Measurements from ENCODE around the gene UMODL1. TPM values are rescaled to one million over a fixed set of nuclear protein-coding genes. Genes with fewer than 3 reads are reported as not detected.

The UMODL1 gene
- total and polyA plus RNA-seq, 2 donors (not counting 1 experiment from before 2014, with no cell fraction given): not detected

DNA sequence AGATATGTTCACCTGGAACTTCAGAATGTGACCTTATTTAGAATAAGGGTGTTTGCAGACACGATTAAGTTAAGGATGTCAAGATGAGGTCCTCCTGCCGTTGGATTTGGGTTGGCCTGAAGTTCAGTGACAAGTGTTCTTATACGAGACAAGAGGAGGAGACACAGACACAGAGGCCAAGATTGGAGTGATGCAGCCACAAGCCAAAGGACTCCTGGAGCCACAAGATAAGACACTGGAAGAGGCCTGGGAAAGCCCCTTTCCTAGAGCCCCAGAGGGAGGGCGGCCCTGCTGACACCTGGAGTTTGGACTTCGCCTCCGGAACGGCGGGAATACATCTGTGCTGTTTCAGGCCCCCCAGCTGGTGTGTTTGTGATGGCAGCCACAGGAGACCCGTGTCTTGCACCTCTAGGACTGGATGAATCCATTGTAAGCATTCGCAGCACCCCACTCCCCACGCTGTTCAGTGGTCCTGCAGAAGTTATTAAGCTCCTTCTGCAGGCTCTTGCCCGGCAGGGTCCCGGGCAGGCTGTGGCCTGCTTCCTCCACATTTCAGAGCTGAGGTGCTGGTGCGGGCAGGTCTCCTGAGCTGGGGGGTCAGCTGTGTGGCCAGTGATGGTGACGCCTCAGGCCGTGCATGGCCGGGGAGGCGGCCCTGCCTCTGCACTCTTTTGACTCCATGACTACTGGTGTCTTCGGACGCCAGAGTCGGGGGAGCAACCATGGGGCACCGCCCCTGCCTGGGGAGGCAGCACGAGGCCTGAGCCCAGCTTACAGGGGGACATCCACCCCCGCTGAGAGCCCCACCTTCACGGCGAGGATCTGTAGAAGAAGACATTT lies 34.6 kb downstream of the UMODL1 start:
- Histone ChIP-seq H3K27ac (ENCODE audit: insufficient read depth, low read length) (no peak overlapping the region), H3K27me3 (ENCODE audit: control insufficient read depth, insufficient read depth, low read length) (no peaks in the 10 kb centered on the region)
- no peak for DNase-seq (ENCODE audit: low read depth in 2 of 2)

GRCh38 chr21:42106425-42106824 lies 35.3 kb downstream of the UMODL1 start:
- H3K36me3 ChIP-seq (ENCODE audit: control insufficient read depth, insufficient read depth, low read length): no peaks in the 10 kb centered on the region
- H3K9me3 ChIP-seq (ENCODE audit: control insufficient read depth, insufficient read depth, low read depth, low read length): no peaks in the 10 kb centered on the region
- no peak for DNase-seq (ENCODE audit: low read depth in 2 of 2)
- no peaks in the 10 kb centered on the region for H3K27me3 ChIP-seq (ENCODE audit: control insufficient read depth, insufficient read depth, low read length)
- H3K27ac ChIP-seq (ENCODE audit: insufficient read depth, low read length): no peak overlapping the region
- no peak overlapping the region for H3K4me2 ChIP-seq (ENCODE audit: extremely low read depth, insufficient read depth, low read length)
- H3K4me3 ChIP-seq (replicated peaks in 1 of 4; ENCODE audit: control extremely low read depth in 1 of 4, insufficient read depth in 1 of 4, low read depth in 3 of 4, low read length in 4 of 4): no peak overlapping the region
- H3K4me1 ChIP-seq (ENCODE audit: control insufficient read depth, extremely low read depth, insufficient read depth, low read length): no peaks in the 10 kb centered on the region
- H4K20me1 ChIP-seq (ENCODE audit: control insufficient read depth, extremely low read depth, insufficient read depth, low read length): no peaks in the 10 kb centered on the region
- H3K9ac ChIP-seq (ENCODE audit: insufficient read depth, low read length): no peak overlapping the region
- no peaks in the 10 kb centered on the region for H3K79me2 ChIP-seq (ENCODE audit: control insufficient read depth, insufficient read depth, low read length)
- H2AFZ ChIP-seq (ENCODE audit: low read length): no peak overlapping the region
- TF ChIP-seq EZH2 (IDR thresholded peaks at IDR 0.05; ENCODE audit: low read length, missing control alignments): no peak
- TF ChIP-seq, protein P1, sequence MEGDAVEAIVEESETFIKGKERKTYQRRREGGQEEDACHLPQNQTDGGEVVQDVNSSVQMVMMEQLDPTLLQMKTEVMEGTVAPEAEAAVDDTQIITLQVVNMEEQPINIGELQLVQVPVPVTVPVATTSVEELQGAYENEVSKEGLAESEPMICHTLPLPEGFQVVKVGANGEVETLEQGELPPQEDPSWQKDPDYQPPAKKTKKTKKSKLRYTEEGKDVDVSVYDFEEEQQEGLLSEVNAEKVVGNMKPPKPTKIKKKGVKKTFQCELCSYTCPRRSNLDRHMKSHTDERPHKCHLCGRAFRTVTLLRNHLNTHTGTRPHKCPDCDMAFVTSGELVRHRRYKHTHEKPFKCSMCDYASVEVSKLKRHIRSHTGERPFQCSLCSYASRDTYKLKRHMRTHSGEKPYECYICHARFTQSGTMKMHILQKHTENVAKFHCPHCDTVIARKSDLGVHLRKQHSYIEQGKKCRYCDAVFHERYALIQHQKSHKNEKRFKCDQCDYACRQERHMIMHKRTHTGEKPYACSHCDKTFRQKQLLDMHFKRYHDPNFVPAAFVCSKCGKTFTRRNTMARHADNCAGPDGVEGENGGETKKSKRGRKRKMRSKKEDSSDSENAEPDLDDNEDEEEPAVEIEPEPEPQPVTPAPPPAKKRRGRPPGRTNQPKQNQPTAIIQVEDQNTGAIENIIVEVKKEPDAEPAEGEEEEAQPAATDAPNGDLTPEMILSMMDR (conservative IDR thresholded peaks at IDR 0.05 in 1 of 2, IDR thresholded peaks at IDR 0.05 in 1 of 2; ENCODE audit: low read depth in 1 of 2, low read length in 2 of 2): no peak

More for the DNA sequence above, 34.6 kb downstream of the UMODL1 start:
- no peaks in the 10 kb centered on the region for H3K4me1 ChIP-seq (ENCODE audit: control insufficient read depth, extremely low read depth, insufficient read depth, low read length)
- H3K9ac ChIP-seq (ENCODE audit: insufficient read depth, low read length): no peak overlapping the region
- no peaks in the 10 kb centered on the region for H4K20me1 ChIP-seq (ENCODE audit: control insufficient read depth, extremely low read depth, insufficient read depth, low read length)
- H3K79me2 ChIP-seq (ENCODE audit: control insufficient read depth, insufficient read depth, low read length): no peaks in the 10 kb centered on the region
- H3K36me3 ChIP-seq (ENCODE audit: control insufficient read depth, insufficient read depth, low read length): no peaks in the 10 kb centered on the region
- no peak overlapping the region for H3K4me3 ChIP-seq (replicated peaks in 1 of 4; ENCODE audit: control extremely low read depth in 1 of 4, insufficient read depth in 1 of 4, low read depth in 3 of 4, low read length in 4 of 4)
- no peaks in the 10 kb centered on the region for H3K9me3 ChIP-seq (ENCODE audit: control insufficient read depth, insufficient read depth, low read depth, low read length)
- no peak for TF ChIP-seq EZH2 (IDR thresholded peaks at IDR 0.05; ENCODE audit: low read length, missing control alignments)
- TF ChIP-seq, protein P1 (conservative IDR thresholded peaks at IDR 0.05 in 1 of 2, IDR thresholded peaks at IDR 0.05 in 1 of 2; ENCODE audit: low read depth in 1 of 2, low read length in 2 of 2): no peak
- H3K4me2 ChIP-seq (ENCODE audit: extremely low read depth, insufficient read depth, low read length): no peak overlapping the region
- H2AFZ ChIP-seq (ENCODE audit: low read length): no peak overlapping the region

DNA sequence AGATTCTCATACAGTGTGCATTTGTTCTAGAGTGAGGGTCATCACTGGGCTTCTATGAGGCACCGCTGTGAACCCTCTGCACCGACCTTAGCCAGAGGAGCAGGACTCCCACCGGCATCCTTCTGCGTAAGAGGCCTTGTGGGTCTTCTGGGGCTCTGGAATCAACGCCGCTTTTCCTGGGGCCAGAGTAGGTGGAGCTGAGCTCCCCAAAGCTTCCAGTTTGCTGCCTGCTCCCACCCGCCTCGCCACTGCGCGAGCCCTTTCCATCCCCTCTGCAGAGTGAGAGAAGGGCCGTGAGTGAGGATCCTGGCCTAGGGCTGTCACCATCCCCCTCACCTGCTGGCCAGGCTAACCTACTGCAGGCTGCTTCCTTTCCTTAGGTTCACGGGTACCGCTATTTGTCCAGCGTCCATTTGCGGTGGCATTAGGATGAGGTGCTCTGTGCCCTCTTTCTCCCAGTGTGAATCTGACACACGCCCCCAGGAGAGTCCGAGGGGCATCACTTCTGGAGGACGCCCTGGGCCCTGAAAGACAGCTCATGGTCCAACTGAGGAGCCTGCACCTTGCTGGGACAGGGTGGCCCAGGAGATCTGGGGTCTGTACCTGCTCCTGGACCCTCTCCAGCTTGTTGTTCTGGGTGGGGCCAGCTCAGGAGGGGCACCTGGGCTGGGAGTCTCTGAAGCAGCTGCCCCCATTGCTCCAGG lies 36.2 kb downstream of the UMODL1 start:
- H2AFZ ChIP-seq (ENCODE audit: low read length): no peak overlapping the region
- H3K9ac ChIP-seq (ENCODE audit: insufficient read depth, low read length): no peak overlapping the region
- no peak overlapping the region for H3K4me3 ChIP-seq (replicated peaks in 1 of 4; ENCODE audit: control extremely low read depth in 1 of 4, insufficient read depth in 1 of 4, low read depth in 3 of 4, low read length in 4 of 4)
- H3K36me3 ChIP-seq (ENCODE audit: control insufficient read depth, insufficient read depth, low read length): no peaks in the 10 kb centered on the region
- DNase-seq (ENCODE audit: low read depth in 2 of 2): no peak
- H3K4me1 ChIP-seq (ENCODE audit: control insufficient read depth, extremely low read depth, insufficient read depth, low read length): no peaks in the 10 kb centered on the region
- H3K27ac ChIP-seq (ENCODE audit: insufficient read depth, low read length): no peak overlapping the region
- no peaks in the 10 kb centered on the region for H4K20me1 ChIP-seq (ENCODE audit: control insufficient read depth, extremely low read depth, insufficient read depth, low read length)
- TF ChIP-seq, protein P1 (conservative IDR thresholded peaks at IDR 0.05 in 1 of 2, IDR thresholded peaks at IDR 0.05 in 1 of 2; ENCODE audit: low read depth in 1 of 2, low read length in 2 of 2): no peak
- TF ChIP-seq EZH2 (IDR thresholded peaks at IDR 0.05; ENCODE audit: low read length, missing control alignments): no peak
- H3K79me2 ChIP-seq (ENCODE audit: control insufficient read depth, insufficient read depth, low read length): no peaks in the 10 kb centered on the region
- H3K27me3 ChIP-seq (ENCODE audit: control insufficient read depth, insufficient read depth, low read length): no peaks in the 10 kb centered on the region
- H3K9me3 ChIP-seq (ENCODE audit: control insufficient read depth, insufficient read depth, low read depth, low read length): no peaks in the 10 kb centered on the region
- H3K4me2 ChIP-seq (ENCODE audit: extremely low read depth, insufficient read depth, low read length): no peak overlapping the region

All from fibroblast of lung (primary cell).